HG02973 (cell line): ENCODE measurements around the gene GALNT16.
"Not testable (repeated sequence)": the region's sequence is repeated elsewhere in the genome, so short reads cannot be mapped to it uniquely, and the experiment has no call there.

Experiments used
- ATAC-seq: cut with Tn5 transposase; IDR thresholded peaks from one replicate; pipeline ENCODE4 v1.9.1; 2021; ENCODE audit warnings: moderate library complexity; ENCODE audit not compliant: unreplicated experiment

GALNT16 gene

GRCh38 chr14:69259168-69259526, 811 bp upstream of the GALNT16 start:
- no peak for ATAC-seq

GRCh38 chr14:69260190-69260860, 367 bp downstream of the GALNT16 start:
- no peak for ATAC-seq

- no peak for ATAC-seq
These were observed 1.1 kb downstream of the GALNT16 start for GRCh38 chr14:69260861-69261564.

GRCh38 chr14:69261761-69262331, 1.9 kb downstream of the GALNT16 start:
- no peak for ATAC-seq

GRCh38 chr14:69262516-69262915, 2.6 kb downstream of the GALNT16 start:
- no peak for ATAC-seq

GRCh38 chr14:69263364-69263763, 3.4 kb downstream of the GALNT16 start:
- ATAC-seq: no peak

- ATAC-seq: no peak
These were observed 3.8 kb downstream of the GALNT16 start for GRCh38 chr14:69263771-69264170.

GRCh38 chr14:69266572-69267345, 6.8 kb downstream of the GALNT16 start:
- ATAC-seq: no peak

- no peak for ATAC-seq
These were observed 7.5 kb downstream of the GALNT16 start for GRCh38 chr14:69267492-69267891.

GRCh38 chr14:69268223-69268622, 8.3 kb downstream of the GALNT16 start:
- ATAC-seq: no peak

- ATAC-seq: no peak
These were observed 8.8 kb downstream of the GALNT16 start for GRCh38 chr14:69268763-69269162.

- ATAC-seq: no peak
These were observed 9.4 kb downstream of the GALNT16 start for GRCh38 chr14:69269381-69269780.

GRCh38 chr14:69270097-69270496, 10.1 kb downstream of the GALNT16 start:
- no peak for ATAC-seq

GRCh38 chr14:69270795-69271708, 11.1 kb downstream of the GALNT16 start:
- ATAC-seq: no peak

- ATAC-seq: no peak
These were observed 14.4 kb downstream of the GALNT16 start for GRCh38 chr14:69274321-69274720.

GRCh38 chr14:69275331-69275730, 15.4 kb downstream of the GALNT16 start:
- no peak for ATAC-seq

GRCh38 chr14:69277356-69277755, 17.4 kb downstream of the GALNT16 start:
- not testable (repeated sequence) for ATAC-seq

- ATAC-seq: no peak
These were observed 20.9 kb downstream of the GALNT16 start for GRCh38 chr14:69280746-69281291.

GRCh38 chr14:69281450-69282169, 21.7 kb downstream of the GALNT16 start:
- ATAC-seq: no peak

- ATAC-seq: no peak
These were observed 22.5 kb downstream of the GALNT16 start for GRCh38 chr14:69282448-69282847.
